GM19452 (cell line): ENCODE measurements around the gene ANO2.

Experiments used
- ATAC-seq: cut with Tn5 transposase; IDR thresholded peaks from one replicate; pipeline ENCODE4 v1.9.1; 2021; ENCODE audit not compliant: unreplicated experiment

The ANO2 gene

DNA sequence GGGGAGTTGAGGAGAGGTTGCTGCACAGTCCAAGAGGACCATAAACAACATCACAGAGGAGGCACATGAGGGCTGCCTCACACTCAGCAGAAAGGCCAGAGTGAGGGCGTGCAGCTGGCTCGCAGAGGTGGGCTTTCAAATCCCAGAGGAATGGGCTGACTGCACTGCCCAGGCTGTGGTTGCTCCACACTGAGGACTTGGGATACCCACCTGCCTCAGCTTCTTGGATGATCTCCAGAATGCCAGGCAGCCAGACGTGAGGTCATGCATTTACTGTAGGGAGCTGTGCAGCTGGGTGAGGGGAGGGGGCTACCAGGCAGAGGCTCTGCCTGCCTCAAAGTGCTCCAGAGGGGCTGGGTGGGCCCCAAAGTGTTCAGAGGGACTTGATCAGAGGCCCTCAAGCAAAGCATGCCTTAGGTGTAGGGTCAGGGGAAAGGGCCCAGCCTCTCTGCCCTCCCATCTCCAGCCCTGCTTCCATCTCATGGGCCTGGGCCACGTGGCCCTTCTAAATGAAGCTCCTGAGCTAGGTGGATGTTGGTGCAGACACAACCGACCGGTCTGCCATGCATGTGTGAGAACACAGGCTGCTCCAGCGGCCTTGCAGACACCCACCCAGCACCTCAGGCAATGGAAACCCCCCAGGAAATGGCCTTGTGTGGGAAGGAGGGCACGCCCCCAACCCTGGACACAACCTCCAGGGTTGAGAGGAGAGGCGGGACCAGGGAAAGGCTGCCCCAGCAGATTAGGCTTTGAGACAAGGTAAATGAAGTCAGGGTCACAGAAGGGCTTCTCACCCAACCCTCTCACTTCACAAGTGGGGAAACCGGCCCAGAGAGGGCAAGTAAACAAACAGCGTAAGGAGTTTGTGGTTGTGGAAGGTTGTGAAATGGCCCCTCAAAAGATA is 422.4 kb downstream of the ANO2 start:
- no peak for ATAC-seq

DNA sequence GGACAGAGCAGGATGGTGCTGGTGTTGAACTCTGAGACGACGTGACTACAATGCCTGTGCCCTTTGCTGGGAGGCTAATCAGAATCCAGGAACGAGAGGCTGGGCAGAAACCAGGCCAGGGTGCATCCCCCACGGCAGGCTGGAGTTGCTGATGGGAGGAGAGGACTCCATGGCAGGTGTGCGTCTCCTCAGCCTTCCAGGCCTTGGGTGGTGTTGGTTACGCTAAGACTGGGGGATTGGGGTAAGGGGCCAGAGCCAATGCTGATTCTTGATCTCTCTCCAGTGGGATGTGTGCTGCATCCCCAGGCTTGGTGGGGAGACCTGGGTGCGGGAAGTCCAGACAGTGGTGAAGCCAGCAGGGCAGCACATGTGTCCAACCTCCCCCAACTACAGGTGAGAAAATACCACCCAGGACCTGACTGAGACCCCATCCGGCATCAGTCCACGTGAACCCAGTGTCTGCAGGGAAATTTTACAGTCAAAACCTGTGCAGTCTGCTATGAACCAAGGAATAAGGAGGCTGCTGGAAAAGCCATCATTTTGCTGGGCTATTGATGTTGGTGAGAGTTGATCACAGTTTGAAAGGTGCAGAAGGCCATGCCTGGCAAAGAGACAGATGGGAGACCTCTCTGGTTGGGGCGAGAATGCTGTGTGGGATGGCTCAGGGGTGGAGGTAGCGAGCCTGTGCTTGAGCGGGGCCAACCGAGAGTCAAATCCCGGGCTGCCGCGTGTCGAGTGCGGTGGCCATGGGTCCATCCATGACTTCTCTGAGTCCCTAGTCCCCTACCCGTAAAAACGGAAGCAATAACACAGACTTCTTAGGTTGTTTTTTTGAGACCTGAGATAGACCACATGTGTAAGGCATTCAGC is 423.4 kb downstream of the ANO2 start:
- ATAC-seq, result no peak

DNA sequence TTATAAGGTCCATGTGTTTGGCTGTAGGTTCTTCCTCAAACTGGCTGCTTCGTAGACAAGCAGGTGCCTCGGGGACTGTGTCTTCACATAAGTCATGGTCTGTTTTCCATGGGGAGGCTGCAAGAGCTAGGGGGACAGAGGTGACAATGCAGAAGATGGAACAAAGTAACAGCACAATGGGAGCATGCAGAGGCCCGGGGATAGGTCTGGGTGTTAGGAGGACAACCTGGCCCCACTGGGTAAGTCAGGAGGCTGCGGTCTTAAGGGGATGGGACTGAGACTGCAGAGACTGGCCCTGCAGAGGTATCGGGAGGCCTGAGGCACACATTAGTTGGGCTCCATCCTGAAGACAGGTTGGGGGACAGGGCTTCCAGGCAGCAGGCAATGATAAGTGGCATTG is 424.2 kb downstream of the ANO2 start:
- no peak for ATAC-seq

- ATAC-seq, result no peak
Measured at GRCh38 chr12:5520037-5520436, 425.0 kb downstream of the ANO2 start.

DNA sequence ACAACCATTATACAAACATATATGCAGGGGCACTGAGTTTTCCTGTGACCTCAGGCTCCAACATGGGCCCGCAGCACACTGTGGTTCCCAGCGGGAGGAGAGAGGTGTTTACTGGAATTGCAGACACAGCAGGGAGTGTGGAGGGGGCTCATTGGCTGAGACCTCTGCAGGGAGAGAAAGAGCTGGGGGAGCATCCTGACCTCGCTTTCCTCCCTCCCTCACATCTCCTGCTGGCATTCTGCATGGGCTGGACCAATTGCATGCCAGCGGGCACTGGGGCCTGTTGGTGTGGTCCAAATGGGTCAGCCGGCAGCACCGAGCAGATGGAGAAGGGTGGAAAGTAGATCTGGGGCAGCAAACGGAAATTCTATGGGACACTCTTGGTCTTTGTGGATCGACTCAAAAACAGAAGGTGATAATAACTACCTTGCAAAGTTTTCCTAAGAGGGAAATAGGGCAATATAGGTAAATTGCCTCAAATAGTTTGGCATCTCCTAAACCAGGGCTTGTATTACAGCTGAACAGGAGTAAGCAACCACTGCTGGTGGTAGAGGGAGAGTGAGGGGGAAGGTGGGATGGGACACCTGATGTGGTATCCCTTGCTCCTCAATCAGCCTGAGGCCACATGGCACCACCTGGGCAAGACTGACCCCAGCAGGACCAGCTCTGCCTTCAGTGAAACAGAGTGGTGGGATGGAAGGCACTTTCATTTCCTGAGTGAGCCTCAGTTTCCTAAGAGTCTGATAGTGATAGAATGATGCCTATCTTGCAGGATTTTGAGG is 426.3 kb downstream of the ANO2 start:
- ATAC-seq, result no peak

- ATAC-seq, result no peak
Measured at GRCh38 chr12:5516371-5517241, 428.5 kb downstream of the ANO2 start.

DNA sequence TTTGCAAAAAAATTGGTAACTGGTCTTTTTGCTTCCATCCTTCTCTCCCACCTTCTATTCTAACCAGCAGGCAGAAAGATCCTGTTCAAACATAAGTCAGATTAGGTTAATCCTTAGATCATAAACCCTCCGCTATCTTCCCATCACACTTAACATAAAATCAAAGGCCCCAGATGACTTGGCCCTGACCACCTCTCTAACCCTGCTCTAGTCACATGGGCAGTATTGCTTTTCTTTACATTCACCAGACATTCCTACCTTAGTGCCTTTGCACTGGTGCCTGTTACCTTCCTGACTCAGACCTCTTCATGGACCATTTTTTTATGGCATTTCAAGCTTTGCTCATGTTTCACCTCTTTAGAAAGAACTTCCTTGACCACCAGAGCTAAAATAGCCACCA is 429.6 kb downstream of the ANO2 start:
- no peak for ATAC-seq

GRCh38 chr12:5514545-5514944 is 430.5 kb downstream of the ANO2 start:
- no peak for ATAC-seq

- no peak for ATAC-seq
Measured at GRCh38 chr12:5514016-5514415, 431.0 kb downstream of the ANO2 start.

- ATAC-seq, result no peak
Measured at GRCh38 chr12:5513406-5513805, 431.7 kb downstream of the ANO2 start.
